Measurements from ENCODE around the gene PAFAH1B1.

PAFAH1B1 gene

DNA sequence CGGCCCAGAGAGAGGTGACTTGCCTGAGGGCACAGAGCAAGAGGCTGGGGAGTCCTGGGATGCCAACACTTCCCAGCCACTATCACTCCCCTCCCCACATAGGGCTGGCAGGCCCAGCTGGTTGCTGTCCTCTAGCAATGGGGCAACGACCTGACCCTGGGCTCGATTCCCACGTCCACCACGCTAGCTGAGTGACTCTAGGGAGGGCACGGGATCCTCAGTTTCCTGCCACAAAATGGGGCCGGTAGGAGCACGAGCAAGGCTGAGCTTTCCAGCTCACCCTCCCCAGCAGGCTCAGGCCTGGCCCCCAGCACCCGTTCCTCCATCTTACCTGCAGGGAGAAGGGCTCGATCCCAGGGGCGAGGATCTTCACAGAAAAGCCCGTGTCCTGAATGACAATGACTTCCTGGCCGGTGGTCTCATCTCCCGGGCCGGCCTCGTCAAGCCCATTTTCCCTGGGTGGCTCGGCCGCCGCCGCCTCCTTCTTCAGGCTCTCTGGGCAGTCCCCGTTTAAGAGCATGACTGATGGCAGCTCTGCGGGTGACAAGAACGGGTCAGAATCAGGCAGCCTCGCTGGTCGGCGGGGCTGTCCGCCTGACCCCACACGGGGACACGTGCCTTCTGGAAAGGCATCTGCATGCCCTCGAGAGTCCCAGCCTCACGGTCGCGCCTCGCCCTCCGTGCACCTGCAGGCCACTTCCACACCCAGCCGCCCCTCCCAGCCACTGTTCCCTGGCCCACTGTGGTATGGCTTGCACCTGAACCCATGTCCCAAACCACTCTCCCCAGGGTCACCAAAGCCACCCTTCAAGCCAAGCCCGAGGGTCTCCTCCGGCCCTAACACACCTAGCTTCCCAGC is 110.8 kb downstream of the PAFAH1B1 start:
- DNase-seq (ENCODE audit: low read depth), result no peak
- H3K4me3 ChIP-seq (ENCODE audit: low read length), result no peak overlapping the region
- TF ChIP-seq, protein P1, sequence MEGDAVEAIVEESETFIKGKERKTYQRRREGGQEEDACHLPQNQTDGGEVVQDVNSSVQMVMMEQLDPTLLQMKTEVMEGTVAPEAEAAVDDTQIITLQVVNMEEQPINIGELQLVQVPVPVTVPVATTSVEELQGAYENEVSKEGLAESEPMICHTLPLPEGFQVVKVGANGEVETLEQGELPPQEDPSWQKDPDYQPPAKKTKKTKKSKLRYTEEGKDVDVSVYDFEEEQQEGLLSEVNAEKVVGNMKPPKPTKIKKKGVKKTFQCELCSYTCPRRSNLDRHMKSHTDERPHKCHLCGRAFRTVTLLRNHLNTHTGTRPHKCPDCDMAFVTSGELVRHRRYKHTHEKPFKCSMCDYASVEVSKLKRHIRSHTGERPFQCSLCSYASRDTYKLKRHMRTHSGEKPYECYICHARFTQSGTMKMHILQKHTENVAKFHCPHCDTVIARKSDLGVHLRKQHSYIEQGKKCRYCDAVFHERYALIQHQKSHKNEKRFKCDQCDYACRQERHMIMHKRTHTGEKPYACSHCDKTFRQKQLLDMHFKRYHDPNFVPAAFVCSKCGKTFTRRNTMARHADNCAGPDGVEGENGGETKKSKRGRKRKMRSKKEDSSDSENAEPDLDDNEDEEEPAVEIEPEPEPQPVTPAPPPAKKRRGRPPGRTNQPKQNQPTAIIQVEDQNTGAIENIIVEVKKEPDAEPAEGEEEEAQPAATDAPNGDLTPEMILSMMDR (conservative IDR thresholded peaks at IDR 0.05; ENCODE audit: low read length), result no peak

- TF ChIP-seq, protein P1 (conservative IDR thresholded peaks at IDR 0.05; ENCODE audit: low read length), result no peak
- H3K4me3 ChIP-seq (ENCODE audit: low read length), result no peak overlapping the region
Measured at GRCh38 chr17:2704890-2705248, 111.4 kb downstream of the PAFAH1B1 start.

DNA sequence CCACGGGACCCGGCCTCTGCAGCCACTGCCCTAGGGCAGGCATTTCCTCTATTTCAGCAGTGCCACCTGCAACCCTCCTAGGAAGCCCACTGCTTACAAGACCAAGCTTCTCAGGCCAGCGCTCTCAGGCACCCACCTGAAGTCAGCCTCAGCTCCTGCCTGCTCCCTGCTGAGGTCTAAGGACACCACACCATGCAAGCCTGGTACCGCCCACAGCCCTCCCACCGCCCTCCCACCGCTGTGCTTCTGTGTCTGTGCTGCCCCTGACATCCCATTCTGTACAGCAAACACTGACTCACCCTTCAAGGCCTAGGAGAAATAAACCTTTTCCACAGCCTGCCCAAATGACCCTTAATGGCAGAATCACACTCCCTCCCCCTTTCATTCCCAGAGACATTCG is 111.8 kb downstream of the PAFAH1B1 start:
- TF ChIP-seq, protein P1 (conservative IDR thresholded peaks at IDR 0.05; ENCODE audit: low read length), result no peak
- no peak for DNase-seq (ENCODE audit: low read depth)

More at GRCh38 chr17:2704890-2705248, 111.4 kb downstream of the PAFAH1B1 start:
- no peak for DNase-seq (ENCODE audit: low read depth)

DNA sequence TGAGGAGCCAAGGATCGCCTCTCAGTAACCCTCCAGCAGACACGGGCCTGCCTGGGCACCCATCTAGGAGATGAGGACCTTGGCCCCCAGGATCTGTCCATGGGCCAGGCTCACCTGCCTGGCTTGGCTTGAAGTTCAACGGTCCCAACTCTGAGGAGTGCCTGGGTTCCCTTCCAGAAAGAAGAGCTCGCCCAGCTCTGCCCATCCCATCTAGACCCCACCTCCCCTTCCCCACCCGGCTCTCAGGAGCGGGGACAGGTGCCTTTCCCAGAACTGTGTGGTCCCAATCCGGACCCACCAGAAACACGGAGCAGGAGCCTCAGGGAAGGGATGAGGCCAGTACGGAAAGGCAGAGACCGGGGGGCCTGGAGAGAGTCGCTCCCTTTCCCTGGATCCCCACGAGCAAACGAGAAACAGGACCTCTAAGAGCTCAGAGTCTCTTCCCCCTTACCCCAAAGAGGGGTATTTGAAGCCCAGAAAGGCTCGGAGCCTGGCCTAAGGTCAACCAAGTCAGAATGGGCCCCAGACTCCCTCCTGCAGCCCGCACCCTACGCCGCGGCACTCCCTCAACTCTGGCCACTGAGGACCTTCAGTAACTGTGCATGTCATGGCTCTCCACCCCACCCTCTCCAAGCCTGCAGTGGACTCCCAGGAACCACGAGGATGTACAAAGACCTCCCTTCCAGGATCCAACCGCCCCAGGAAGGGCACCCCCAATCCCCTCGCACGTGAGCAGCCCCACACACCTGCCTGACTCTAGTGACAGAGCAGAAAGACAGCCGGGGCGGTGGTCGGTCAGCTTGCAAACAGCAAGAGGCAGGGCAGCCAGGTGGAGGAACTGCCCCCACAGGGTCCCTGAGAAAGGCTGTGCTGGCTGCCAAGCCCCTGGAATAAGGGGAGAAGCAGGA is 112.7 kb downstream of the PAFAH1B1 start:
- DNase-seq (ENCODE audit: low read depth), result no peak
- no peak overlapping the region for H3K4me3 ChIP-seq (ENCODE audit: low read length)
- TF ChIP-seq, protein P1 (conservative IDR thresholded peaks at IDR 0.05; ENCODE audit: low read length), result no peak

More for the DNA sequence above, 111.8 kb downstream of the PAFAH1B1 start:
- H3K4me3 ChIP-seq (ENCODE audit: low read length), result no peak overlapping the region

DNA sequence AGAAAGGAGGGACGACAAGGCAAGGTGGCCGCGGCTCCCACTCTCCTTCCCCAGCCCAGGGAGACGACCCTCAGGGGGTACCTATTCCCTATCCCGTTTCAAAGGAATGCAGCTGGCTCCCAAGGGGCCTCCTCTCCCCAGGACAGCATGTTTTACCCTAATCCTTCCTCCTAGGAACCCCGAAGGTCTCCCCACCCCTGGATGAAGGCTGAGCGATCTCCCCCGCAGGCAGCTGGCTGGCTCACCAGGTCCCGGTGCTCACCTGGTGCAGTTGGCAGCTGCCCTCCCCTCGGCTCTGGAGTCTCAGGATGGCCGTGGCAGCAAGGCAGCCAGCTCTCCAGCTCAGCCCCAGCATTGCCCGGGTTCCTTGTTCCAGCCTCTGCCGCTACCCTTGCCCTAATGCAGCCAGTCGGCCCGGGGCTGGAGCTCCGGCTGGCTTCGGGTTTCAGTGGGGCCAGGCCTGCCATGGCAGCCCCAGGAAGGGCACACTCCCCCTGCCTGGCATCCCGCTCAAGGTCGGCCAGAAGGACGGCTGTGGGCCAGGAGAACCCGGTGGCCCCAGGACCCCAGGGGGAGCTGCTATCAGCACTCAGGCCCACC is 113.6 kb downstream of the PAFAH1B1 start:
- TF ChIP-seq, protein P1 (conservative IDR thresholded peaks at IDR 0.05; ENCODE audit: low read length), result no peak
- DNase-seq (ENCODE audit: low read depth), result no peak
- no peak overlapping the region for H3K4me3 ChIP-seq (ENCODE audit: low read length)

DNA sequence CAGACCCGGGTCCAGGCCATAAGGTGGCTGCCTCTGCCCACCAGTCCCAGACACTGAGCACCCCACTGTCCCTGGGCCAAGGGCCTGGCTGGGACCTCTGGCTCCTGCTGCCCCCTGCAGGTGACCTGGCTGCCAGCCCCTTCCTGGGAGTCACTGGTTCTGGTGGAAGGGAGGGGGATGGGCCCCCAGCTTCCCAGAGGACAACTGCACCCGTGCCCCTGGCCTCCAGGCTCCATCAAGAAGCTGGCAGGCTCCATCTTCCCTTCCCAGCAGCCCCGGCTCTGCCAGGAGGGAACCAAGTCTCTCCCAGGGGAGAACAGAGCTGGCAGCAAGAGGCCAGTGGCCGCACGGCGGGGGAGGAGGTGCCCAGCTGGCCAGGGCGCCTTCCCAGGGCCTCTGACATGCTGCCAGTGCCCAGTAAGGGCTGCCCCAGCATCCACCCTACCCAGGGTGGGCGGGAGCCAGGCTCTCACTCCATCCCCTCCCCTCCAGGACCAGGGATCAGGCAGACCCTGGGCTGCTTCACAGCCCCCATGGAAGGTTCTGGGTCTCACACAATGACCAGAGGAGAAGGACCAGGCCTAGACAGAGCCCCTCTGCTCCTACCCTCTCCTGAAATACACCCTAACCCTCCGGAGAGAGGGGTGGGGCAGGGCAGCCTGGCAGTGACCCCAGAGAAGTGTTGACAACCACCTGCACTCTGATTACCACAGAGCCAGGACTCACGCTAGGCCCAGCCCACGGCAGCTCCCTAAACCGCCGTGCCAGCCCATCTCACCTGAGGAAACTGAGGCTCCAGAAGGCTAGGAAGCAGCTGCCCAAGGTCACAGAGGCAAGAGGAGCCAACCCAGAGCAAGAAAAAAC is 114.5 kb downstream of the PAFAH1B1 start:
- TF ChIP-seq, protein P1 (conservative IDR thresholded peaks at IDR 0.05; ENCODE audit: low read length), result peak; percentile 34
- DNase-seq (ENCODE audit: low read depth), result no peak
- no peak overlapping the region for H3K4me3 ChIP-seq (ENCODE audit: low read length)

Measured in AG10803 (cell line).